Measurements from ENCODE around the gene SYT13. TPM values are rescaled to one million over a fixed set of nuclear protein-coding genes. Genes with fewer than 3 reads are reported as not detected.

Gene SYT13
- total RNA-seq, 1 donor from 2014 or later, result 0.50 TPM

DNA sequence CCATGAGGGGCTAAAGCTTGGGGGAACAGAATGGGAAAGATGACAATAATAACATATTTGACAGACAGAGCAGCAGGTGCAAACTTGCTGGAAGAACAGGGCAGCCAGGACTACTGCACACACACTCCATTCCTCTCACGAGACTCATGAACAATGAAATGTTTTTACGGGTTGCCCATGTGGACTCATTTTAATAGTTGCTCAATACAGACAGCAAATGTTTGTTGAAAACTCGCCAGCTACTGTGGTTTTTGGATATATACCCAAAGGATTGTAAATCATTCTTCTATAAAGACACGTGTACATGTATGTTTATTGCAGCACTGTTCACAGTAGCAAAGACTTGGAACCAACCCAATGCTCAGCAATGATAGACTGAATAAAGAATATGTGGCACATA, 10.3 kb downstream of the SYT13 start:
- ATAC-seq, result no peak

GRCh38 chr11:45274206-45274605, 11.9 kb downstream of the SYT13 start:
- DNase-seq (ENCODE audit: low spot score), result no peak
- ATAC-seq, result no peak

More for the DNA sequence above, 10.3 kb downstream of the SYT13 start:
- DNase-seq (ENCODE audit: low spot score), result no peak

DNA sequence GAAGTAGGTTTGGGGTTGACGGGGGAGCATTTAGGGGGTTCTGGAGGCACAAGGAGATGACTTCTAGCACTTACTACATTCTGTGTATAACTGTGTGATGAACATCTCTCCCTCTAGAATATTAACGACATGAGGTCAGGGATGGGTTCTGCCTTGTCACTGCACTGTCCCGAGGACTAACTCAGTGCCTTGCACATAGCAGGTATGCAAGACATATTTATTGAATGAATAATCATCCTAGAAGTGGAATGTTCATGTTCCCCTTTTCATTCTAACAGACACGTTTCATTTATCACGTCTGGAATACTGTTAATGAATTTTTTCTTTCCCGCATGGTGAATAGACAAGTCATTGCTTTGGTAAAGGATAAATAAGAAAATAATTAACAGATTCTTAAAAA, 12.6 kb downstream of the SYT13 start:
- DNase-seq (ENCODE audit: low spot score), result no peak
- ATAC-seq, result no peak

DNA sequence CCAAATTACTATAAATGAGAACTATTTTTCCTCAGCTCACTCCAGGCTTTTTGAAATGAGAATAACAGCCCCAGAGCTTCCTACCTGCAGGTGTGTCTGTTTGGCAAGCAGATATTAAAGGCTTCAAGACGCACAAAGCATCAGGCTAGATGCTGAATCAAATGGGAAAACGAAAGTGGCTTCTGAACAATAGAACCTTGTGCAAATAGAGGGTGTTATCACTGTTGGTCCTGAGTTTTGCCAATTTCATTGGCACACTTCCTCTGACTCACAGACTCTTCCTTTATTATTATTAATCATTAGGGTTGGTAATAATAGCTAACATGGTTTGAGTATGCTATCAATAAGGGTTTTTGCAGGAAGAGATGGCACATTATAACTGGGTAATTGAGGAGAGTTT, 13.4 kb downstream of the SYT13 start:
- ATAC-seq (no peak), DNase-seq (ENCODE audit: low spot score) (no peak)

GRCh38 chr11:45270946-45271716, 15.0 kb downstream of the SYT13 start:
- DNase-seq (ENCODE audit: low spot score) (no peak), ATAC-seq (no peak)

DNA sequence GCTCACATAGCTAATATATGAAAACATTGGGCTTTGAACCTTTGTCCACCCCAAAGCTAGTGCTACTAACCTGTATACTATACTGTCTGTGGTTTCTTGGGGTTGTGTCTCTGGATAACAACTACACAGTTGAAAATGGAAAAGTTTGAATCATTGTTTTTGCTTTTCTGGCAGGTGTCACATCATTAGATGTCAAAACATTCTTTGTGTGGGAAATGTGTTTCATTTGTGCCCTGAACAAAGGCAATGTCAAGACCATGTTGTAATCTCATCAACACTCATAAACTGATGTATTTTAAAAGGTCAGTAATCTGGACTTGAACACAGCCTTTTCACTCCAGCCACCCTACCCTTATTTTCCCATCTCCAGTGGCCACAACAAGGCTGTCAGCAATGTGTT, 16.5 kb downstream of the SYT13 start:
- DNase-seq (ENCODE audit: low spot score) (no peak), ATAC-seq (no peak)

DNA sequence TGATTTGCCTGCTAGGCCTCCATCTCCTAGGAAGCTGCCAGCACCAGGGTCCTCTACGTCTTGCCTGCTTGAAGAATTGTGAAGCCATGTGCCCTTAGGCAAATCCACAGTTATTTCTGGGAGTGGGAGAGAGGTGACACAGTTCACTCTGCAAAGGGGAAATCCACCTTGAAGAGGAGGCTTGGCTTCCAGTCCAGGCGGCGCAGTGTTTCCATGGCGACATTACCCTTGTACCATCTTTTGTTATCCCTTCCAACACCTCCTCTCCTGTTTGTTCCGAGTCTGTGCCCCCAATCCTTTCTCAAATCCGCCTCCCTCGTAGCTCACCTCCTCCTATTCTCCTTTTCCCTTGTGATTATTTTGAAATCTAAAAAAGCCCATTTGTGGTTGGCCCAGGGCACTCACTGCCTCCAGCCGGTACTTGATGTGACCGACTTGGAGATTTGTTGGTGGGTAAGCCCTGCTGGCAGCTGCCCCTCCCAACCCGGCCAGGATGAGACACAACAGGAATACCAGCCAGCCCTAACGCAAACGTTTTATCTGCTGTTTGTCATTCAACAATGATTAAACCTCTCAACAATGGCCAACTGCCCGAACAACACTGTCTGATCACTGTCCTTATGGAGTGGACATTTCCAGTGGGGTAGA, 18.4 kb downstream of the SYT13 start:
- DNase-seq (ENCODE audit: low spot score) (no peak), ATAC-seq (peak; percentile 37)

- no peak for ATAC-seq
- DNase-seq (ENCODE audit: low spot score), result no peak
Observed at GRCh38 chr11:45267052-45267451, 19.1 kb downstream of the SYT13 start.

GRCh38 chr11:45266676-45267020, 19.5 kb downstream of the SYT13 start:
- ATAC-seq (no peak), DNase-seq (ENCODE audit: low spot score) (no peak)

DNA sequence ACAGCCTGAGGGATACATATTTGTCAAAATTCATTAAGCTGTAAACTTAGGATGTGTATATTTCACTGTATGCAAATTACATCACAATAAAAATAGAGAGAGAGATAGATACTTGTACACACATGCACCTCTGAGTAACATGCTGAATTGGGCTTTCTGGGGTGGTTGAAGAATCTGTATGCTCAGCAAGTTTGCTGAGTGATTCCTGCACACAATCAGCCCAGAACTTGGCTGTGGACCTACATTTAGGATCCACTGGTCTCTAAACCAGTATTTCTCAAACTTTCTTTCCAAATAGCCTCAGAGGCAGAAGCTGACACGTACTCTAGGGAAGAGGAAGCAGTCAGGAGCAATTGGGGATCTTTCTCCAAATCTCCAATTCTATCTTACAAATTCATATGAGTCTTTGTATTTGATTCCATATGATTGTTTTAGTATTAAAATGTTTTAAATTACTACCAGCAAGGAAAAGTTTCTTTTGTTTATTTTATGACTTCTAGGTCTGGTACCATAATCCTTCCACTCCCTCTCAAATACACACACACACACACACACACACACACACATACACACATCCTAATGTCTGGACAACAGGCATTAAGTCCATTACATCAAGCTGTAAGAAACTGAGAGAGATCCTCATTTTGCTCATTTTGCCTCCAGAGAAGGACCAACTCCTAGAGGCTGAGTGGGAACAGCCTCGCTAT, 20.0 kb downstream of the SYT13 start:
- no peak for ATAC-seq
- no peak for DNase-seq (ENCODE audit: low spot score)

- DNase-seq (ENCODE audit: low spot score) (no peak), ATAC-seq (no peak)
Observed at GRCh38 chr11:45264839-45265515, 21.2 kb downstream of the SYT13 start.

- no peak for DNase-seq (ENCODE audit: low spot score)
- ATAC-seq, result no peak
Observed at GRCh38 chr11:45263773-45264172, 22.4 kb downstream of the SYT13 start.

GRCh38 chr11:45262900-45263299, 23.2 kb downstream of the SYT13 start:
- ATAC-seq, result no peak
- no peak for DNase-seq (ENCODE audit: low spot score)

DNA sequence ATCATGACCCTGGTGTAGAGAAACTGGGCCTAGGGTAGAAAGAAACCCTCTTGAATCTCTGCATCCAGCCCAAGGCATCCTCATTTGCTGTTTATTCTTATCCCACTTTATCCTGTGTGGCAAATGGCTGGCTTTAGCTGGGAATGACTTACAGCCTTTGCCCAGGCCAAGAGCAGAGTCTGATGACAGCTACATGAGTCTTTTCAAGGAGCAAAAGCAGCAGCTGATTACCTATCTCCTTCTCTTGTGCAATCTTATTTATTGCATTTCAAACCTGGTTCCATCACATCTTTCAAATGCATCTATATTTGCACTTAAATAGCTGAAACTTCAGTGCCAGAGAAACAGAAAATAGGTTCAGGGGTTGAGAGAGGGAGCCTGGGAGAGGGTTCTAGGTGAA, 26.1 kb downstream of the SYT13 start:
- ATAC-seq (no peak), DNase-seq (ENCODE audit: low spot score) (no peak)

DNA sequence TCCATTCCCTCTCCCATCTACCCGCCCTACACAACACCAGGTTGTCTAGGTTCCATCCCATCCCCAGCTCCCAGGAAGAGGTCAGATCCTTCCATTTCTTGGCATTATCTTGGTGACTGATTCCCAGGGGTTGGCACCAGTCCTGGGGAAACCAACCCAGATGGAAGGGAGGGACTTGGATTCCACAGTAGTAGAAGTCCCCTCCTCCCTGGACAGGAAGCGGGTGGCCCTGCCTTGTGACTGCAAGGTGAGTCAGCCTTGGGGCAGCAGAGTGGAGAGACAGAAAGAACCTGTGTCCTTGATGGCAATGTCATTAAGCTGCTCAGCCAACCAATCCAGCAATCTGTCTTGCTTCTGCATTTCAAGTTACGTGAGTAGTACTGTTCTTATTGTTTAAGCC, 26.5 kb downstream of the SYT13 start:
- DNase-seq (ENCODE audit: low spot score) (no peak), ATAC-seq (no peak)

DNA sequence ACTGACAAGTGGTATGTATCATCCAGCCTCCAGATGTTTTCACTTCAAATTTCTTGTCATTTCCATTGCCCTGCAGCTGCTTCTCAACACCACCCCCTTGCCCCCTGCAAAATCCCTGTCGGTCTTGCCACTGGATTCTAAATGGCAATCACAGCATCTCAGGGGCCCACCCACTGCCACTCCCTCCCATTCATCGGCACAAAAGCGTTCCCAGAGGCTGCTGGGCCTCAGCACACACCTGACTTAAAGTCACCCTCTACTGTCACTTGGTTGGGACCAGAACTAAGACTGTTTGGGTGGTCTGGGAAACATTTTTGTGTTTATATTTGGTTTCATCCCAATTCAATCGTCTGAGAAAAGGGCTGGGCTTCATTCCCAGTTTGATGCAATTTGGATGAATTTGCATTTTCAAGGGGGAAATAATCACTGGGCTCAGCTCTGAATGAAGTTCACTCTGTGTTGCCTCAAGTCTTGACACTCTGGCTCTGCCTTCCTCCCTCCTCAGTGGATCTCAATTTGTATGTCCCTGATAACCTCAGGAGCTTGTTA, 27.1 kb downstream of the SYT13 start:
- DNase-seq (ENCODE audit: low spot score) (no peak), ATAC-seq (no peak)

DNA sequence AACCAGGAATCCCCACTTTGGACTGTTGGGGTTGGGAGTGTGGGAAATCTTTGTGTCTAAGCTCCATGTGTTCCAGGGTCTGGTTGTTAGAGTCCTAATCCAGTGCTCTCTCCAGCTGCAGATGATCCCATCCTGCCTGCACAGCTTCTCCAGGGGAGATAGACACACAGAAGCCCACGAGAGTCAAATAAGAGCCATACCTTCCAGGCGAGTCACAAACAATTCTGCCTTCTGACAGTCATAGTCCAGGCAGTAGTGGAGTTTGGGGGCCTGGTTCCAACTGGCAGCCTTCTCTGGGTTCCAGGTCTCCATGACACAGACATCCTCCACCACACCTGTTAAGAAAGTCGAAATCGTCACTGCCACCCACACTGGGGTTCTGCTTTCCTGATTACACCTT, 32.1 kb downstream of the SYT13 start:
- no peak for ATAC-seq
- DNase-seq (ENCODE audit: low spot score), result no peak

- ATAC-seq (no peak), DNase-seq (ENCODE audit: low spot score) (no peak)
Observed at GRCh38 chr11:45253640-45254039, 32.5 kb downstream of the SYT13 start.

GRCh38 chr11:45252877-45253276, 33.3 kb downstream of the SYT13 start:
- ATAC-seq (no peak), DNase-seq (ENCODE audit: low spot score) (no peak)

DNA sequence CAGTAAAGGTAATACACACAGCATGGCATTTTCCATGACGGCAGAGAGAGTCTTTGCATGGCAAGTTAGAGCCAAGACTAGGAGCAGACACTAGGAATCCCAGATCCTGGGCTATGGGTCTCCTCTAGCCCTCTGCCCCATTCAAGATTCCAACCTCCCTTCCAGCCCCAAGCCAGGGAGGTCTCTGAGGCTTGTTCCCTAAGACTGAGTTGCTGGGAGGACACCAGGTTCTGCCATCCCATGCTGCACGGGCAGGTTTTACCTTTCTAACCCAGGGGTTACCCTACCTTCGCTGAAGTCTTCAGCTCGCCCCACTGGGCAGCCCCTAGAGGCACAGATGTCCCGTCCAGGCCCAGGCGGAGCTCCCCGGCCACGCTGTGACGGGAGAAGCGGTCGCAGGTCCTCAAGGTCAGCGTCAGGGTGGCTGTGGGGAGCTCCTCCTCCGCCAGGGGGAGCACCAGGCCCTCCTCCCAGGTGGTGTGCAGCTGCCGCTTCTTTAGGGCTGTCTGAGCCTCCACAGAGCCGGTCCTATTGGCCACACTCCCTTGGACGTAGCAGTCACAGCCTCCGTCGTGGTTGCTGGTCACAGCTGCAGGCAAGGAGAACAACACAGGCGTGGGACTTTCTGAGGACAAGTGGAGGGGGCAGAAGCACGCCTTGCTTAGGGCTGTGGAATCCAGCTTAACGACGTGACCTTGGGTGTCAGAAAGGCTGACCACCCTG, 33.8 kb downstream of the SYT13 start:
- no peak for DNase-seq (ENCODE audit: low spot score)
- peak; percentile 65 for ATAC-seq

Measured in left lobe of liver (tissue), 2 donors.